Left lung (tissue), 10 donors: Measurements from ENCODE around the gene GABRR3. TPM values are rescaled to one million over a fixed set of nuclear protein-coding genes. Genes with fewer than 3 reads are reported as not detected.

ENCODE experiments used
- ATAC-seq: fragments of 200-7000 bp; cut with Tn5 transposase; one replicate; pipeline ENCODE4 v1.9.1; 2020; ENCODE audit warnings: moderate library complexity
- DNase-seq, 4 donors: peaks; one replicate each; pipeline ENCODE4 v3.0.0-alpha.2; 2013 to 2020
- H3K27ac ChIP-seq, 2 donors: fragments of 200-600 bp; sonication (generic) in 1 of 2; one replicate each; pipeline versions ENCODE4 v1.5.0 to v1.8.0; 2020 to 2021
- H3K27me3 ChIP-seq, 2 donors: fragments of 200-600 bp; sonication (generic) in 1 of 2; one replicate each; pipeline versions ENCODE4 v1.5.0 to v1.8.0; 2020 to 2021
- H3K36me3 ChIP-seq, 2 donors: fragments of 200-600 bp; sonication (generic) in 1 of 2; one replicate each; pipeline versions ENCODE4 v1.5.0 to v1.8.0; 2020 to 2021
- H3K4me1 ChIP-seq, 2 donors: fragments of 200-600 bp; one replicate each; pipeline ENCODE4 v1.8.0; 2021
- H3K4me3 ChIP-seq, 2 donors: fragments of 200-600 bp; sonication (generic) in 1 of 2; one replicate each; pipeline versions ENCODE4 v1.5.0 to v1.8.0; 2020 to 2021; ENCODE audit warnings: mild to moderate bottlenecking in 1 of 2
- H3K9me3 ChIP-seq, 2 donors: fragments of 200-600 bp; sonication (generic) in 1 of 2; one replicate each; pipeline versions ENCODE4 v1.5.0 to v1.8.0; 2020 to 2021
- intact Hi-C, 2 donors: fragments of 100-400 bp; cut with DNase I; formaldehyde crosslinking; loops; one replicate each; pipeline versions ENCODE4 v1.11.2 to v1.14.2; 2022
- polyA plus RNA-seq, 6 donors: library from polyadenylated mRNA; unstranded; fragments of 120-200 nt; gene quantifications; one replicate each; pipeline ENCODE4 v1.2.1, GENCODE V29; 2013; ENCODE audit not compliant: insufficient read length in 6 of 6
- total RNA-seq, 2 donors: library from RNA; stranded (reverse); fragmentation: NEBNext Ultra II Directional; extraction: Animal tissue kit (Norgen Biotek cat#: 25700); gene quantifications; one replicate each; pipeline ENCODE4 v1.2.1, GENCODE V29; 2021
- TF ChIP-seq, protein P1 (sequence below), 2 donors: fragments of 200-600 bp; sonication (generic) in 1 of 2; IDR thresholded peaks; one replicate each; pipeline versions ENCODE4 v1.5.0 to v1.8.0; 2021; ENCODE audit warnings: antibody characterized with exemption in 2 of 2
- donor health status: DM: no; HTN: yes; CAD: no.
- donor health status: DM: no; HTN: no; CAD: no.

GABRR3 gene
- total and polyA plus RNA-seq, 8 donors, result 0.10 TPM; not detected in 7

GRCh38 chr3:97948351-97949109, 86.6 kb downstream of the GABRR3 start:
- no peak overlapping the region for H3K4me3 ChIP-seq
- no peaks in the 10 kb centered on the region for H3K9me3 ChIP-seq
- no peaks in the 10 kb centered on the region for H3K27me3 ChIP-seq
- H3K36me3 ChIP-seq, result peaks cover 0 to 82% of the 10 kb centered on the region in 2 donors
- intact Hi-C loops, result no loop called here
- no peak for DNase-seq
- ATAC-seq, result no peak
- peaks cover 0 to 4% of the 10 kb centered on the region in 2 donors for H3K4me1 ChIP-seq
- TF ChIP-seq, protein P1, sequence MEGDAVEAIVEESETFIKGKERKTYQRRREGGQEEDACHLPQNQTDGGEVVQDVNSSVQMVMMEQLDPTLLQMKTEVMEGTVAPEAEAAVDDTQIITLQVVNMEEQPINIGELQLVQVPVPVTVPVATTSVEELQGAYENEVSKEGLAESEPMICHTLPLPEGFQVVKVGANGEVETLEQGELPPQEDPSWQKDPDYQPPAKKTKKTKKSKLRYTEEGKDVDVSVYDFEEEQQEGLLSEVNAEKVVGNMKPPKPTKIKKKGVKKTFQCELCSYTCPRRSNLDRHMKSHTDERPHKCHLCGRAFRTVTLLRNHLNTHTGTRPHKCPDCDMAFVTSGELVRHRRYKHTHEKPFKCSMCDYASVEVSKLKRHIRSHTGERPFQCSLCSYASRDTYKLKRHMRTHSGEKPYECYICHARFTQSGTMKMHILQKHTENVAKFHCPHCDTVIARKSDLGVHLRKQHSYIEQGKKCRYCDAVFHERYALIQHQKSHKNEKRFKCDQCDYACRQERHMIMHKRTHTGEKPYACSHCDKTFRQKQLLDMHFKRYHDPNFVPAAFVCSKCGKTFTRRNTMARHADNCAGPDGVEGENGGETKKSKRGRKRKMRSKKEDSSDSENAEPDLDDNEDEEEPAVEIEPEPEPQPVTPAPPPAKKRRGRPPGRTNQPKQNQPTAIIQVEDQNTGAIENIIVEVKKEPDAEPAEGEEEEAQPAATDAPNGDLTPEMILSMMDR (IDR thresholded peaks at IDR 0.05), result no peak
- H3K27ac ChIP-seq, result no peak overlapping the region

- no peaks in the 10 kb centered on the region for H3K27me3 ChIP-seq
- DNase-seq, result no peak
- no peak overlapping the region for H3K27ac ChIP-seq
- intact Hi-C loops, result no loop called here
- no peaks in the 10 kb centered on the region for H3K4me1 ChIP-seq
- H3K9me3 ChIP-seq, result no peaks in the 10 kb centered on the region
- ATAC-seq, result peak; percentile 65
- TF ChIP-seq, protein P1 (IDR thresholded peaks at IDR 0.05), result no peak
- H3K4me3 ChIP-seq, result no peak overlapping the region
- H3K36me3 ChIP-seq, result peaks cover 0 to 67% of the 10 kb centered on the region in 2 donors
These were observed 92.1 kb downstream of the GABRR3 start for GRCh38 chr3:97942801-97943546.

DNA sequence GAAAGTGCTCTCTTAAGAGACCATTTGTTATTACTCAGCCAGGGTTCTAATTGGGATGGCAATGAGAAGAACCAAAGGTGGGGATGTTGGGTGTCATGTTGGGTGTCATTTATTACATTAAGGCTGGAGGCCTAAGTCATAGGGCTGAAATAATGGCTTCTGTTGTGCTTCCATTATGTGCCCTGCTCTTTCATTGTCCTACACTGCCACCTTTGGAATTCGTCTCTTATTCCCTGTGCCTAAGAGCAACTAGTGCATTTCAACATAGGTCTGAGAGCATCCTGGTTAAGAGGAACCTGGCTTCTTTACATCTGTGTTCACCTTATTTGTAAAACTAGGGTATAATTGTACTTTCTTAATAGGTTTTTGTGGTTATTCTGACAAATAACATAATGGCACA, 95.1 kb downstream of the GABRR3 start:
- Histone ChIP-seq H3K4me3 (no peak overlapping the region), H3K36me3 (peaks cover 0 to 58% of the 10 kb centered on the region in 2 donors), H3K27ac (no peak overlapping the region), H3K9me3 (no peaks in the 10 kb centered on the region), H3K27me3 (no peaks in the 10 kb centered on the region), H3K4me1 (no peaks in the 10 kb centered on the region)
- DNase-seq (peak in 1 of 4 donors; percentile 14), ATAC-seq (peak; percentile 54)
- TF ChIP-seq, protein P1 (IDR thresholded peaks at IDR 0.05), result peak in 1 of 2 donors; percentile 10
- intact Hi-C loops, result no loop called here

DNA sequence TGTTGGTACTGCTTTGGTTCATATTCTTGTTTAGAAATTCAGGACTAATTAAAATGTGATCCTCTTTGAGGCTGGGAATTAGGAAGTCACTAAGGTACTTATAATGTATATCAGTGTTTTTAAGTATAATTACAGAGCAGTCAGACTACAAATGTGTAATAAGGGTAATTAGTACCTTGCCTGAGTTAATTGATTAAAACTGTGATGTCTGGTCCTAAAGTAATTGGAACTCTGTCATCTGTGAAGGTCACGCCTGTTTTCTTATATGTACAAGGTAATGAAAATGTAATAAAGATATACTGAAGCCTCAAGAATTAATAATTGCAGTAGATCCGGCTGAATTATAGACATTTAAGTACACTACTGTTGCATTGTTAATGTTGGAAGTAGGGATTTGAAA, 95.7 kb downstream of the GABRR3 start:
- DNase-seq (no peak), ATAC-seq (no peak)
- Histone ChIP-seq H3K4me3 (no peak overlapping the region), H3K27me3 (no peaks in the 10 kb centered on the region), H3K27ac (no peak overlapping the region), H3K9me3 (no peaks in the 10 kb centered on the region), H3K36me3 (peaks cover 0 to 57% of the 10 kb centered on the region in 2 donors), H3K4me1 (no peaks in the 10 kb centered on the region)
- TF ChIP-seq, protein P1 (IDR thresholded peaks at IDR 0.05), result no peak
- intact Hi-C loops, result no loop called here

DNA sequence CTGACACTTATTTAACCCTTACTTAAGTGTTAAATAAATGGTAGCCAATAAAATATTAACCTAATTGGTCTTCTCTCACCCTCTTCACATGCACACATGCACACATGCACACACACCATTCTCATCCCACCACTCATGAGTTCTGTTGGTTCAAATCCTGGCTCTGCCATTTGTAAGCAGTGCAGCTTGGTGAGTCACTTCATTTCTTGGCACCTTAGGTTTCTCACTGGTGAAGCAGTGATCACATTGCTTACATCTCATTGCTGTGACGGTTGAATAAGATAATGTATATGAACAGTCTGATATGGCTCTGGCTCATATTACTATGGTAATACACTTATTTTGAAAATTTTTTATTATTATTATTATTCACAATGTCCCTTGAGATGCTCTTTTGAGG, 96.7 kb downstream of the GABRR3 start:
- no peaks in the 10 kb centered on the region for H3K9me3 ChIP-seq
- no peaks in the 10 kb centered on the region for H3K4me1 ChIP-seq
- H3K36me3 ChIP-seq, result peaks cover 0 to 57% of the 10 kb centered on the region in 2 donors
- DNase-seq (no peak), ATAC-seq (no peak)
- no peak overlapping the region for H3K27ac ChIP-seq
- no peaks in the 10 kb centered on the region for H3K27me3 ChIP-seq
- no peak overlapping the region for H3K4me3 ChIP-seq
- intact Hi-C loops, result no loop called here
- TF ChIP-seq, protein P1 (IDR thresholded peaks at IDR 0.05), result no peak
